Measurements from ENCODE around the gene COBLL1. TPM values are rescaled to one million over a fixed set of nuclear protein-coding genes. Genes with fewer than 3 reads are reported as not detected.

The COBLL1 gene
- total RNA-seq, 2 donors from 2014 or later = 20.7 to 23.9 TPM

DNA sequence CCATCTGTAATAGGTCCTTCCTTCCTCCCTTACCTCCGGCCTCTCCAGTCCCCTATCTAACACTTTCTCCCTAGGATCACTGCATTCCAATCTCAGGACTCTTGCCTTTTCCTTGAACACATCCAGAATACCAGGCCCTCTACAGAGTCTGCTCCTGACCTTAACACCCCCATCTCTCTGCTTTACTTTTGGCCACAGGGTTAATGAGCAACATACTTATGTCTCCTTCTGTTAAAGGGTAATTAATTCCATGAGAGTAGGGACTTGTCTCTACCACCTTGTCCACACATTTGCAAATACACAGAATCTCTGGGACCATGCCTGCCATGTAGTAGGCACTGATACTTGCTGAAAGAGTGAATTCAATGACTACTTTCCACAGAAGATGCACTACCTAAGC is 94.9 kb downstream of the COBLL1 start:
- TF ChIP-seq, protein P1, sequence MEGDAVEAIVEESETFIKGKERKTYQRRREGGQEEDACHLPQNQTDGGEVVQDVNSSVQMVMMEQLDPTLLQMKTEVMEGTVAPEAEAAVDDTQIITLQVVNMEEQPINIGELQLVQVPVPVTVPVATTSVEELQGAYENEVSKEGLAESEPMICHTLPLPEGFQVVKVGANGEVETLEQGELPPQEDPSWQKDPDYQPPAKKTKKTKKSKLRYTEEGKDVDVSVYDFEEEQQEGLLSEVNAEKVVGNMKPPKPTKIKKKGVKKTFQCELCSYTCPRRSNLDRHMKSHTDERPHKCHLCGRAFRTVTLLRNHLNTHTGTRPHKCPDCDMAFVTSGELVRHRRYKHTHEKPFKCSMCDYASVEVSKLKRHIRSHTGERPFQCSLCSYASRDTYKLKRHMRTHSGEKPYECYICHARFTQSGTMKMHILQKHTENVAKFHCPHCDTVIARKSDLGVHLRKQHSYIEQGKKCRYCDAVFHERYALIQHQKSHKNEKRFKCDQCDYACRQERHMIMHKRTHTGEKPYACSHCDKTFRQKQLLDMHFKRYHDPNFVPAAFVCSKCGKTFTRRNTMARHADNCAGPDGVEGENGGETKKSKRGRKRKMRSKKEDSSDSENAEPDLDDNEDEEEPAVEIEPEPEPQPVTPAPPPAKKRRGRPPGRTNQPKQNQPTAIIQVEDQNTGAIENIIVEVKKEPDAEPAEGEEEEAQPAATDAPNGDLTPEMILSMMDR (IDR thresholded peaks at IDR 0.05) = no peak
- Histone ChIP-seq H3K9me3 (no peaks in the 10 kb centered on the region), H3K27ac (no peak overlapping the region), H3K27me3 (no peaks in the 10 kb centered on the region), H3K36me3 (no peaks in the 10 kb centered on the region), H3K9ac (ENCODE audit: low read depth in 2 of 2, low read length in 2 of 2) (no peak overlapping the region), H3K4me3 (no peak overlapping the region), H3K4me1 (no peaks in the 10 kb centered on the region)
- no peak for DNase-seq
- intact Hi-C loops (cut with DNase I) = no loop called here

DNA sequence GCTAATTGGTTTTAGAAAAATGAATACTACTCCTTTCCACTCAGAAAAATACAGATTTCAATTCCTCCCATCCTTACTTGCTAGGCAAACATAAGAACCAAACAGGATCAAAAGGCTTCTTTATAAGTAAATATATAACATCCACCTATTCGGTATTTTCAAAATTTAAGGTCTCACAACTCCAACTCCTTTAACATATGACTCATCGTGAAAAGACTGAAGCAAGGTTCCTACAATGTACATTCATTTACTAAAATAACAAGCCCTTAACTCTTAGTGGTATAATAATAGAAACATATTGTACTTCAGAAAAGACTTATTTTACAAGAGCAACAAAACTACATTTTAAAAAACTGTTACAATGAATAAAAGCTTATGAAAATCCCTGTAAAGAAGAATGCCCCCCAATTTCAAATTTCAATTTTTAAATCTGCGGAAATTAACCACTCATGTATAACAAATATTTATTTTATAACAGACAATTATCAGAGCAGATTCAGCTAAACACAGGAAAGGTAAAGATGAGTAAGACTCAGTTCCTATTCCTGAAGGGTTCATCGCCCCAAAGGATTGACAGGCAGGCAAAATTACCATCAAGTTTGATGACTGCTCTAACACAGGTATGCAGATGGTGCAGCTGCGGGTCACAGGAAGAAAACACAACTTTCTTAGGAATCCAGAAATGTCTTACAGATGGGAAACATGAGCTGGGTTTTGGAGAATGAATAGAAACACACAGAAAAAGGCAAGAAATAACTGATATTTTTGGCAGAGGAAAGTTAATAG is 96.4 kb downstream of the COBLL1 start:
- TF ChIP-seq, protein P1 (IDR thresholded peaks at IDR 0.05) = no peak

DNA sequence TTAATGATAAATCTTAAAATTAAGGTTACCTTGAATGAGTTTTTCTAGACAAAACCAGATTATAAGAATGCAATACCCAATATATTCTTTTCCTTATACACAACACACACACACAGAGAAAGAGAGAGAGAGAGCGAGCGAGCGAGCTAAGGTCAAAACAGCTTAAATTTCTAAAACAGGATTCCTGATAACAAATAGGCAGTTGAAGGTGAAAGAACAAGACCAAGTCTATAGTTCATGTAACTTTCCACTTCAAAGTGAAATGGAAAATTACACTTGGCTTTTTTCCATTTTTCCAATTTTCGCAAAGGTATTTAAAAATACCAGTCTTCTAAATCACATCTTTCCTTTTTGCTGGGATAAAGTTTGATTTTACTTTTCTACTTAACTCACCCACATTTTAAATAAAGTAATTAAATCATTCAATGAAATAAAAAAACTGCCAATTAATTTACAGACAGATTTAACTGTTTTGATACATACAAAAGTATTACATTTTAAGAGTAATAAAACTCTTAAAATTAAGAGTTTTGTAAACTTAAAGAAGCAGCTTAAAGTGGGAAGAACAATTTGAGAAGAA is 98.8 kb downstream of the COBLL1 start:
- Histone ChIP-seq H3K27me3 (no peaks in the 10 kb centered on the region), H3K27ac (no peak overlapping the region), H3K9me3 (no peaks in the 10 kb centered on the region), H3K4me1 (no peaks in the 10 kb centered on the region), H3K9ac (ENCODE audit: low read depth in 2 of 2, low read length in 2 of 2) (no peak overlapping the region), H3K36me3 (no peaks in the 10 kb centered on the region), H3K4me3 (no peak overlapping the region)
- TF ChIP-seq, protein P1 (IDR thresholded peaks at IDR 0.05) = no peak
- intact Hi-C loops (cut with DNase I) = no loop called here
- DNase-seq = no peak

More for the DNA sequence above, 96.4 kb downstream of the COBLL1 start:
- intact Hi-C loops (cut with DNase I) = no loop called here
- no peak overlapping the region for H3K4me3 ChIP-seq
- DNase-seq = no peak
- H3K27ac ChIP-seq = no peak overlapping the region
- no peak overlapping the region for H3K9ac ChIP-seq (ENCODE audit: low read depth in 2 of 2, low read length in 2 of 2)
- H3K4me1 ChIP-seq = no peaks in the 10 kb centered on the region
- H3K36me3 ChIP-seq = no peaks in the 10 kb centered on the region
- H3K9me3 ChIP-seq = no peaks in the 10 kb centered on the region
- no peaks in the 10 kb centered on the region for H3K27me3 ChIP-seq

DNA sequence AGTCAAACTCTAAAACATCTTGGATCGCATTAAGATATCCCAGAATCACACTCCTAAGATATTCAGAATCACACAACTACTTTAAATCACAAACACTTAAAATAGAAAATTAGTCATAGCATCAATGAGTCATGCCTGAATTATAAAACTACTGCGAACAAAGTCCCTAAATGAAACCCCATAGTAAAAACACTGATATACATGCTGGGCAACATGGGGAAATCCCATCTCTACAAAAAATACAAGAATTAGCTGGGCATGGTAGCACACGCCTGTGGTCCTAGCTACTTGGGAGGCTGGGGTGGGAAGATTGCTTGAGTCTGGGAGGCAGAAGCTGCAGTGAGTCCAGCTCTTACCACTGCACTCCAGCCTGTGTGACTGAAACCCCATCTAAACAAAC is 101.7 kb downstream of the COBLL1 start:
- Histone ChIP-seq H3K36me3 (no peaks in the 10 kb centered on the region), H3K9me3 (no peaks in the 10 kb centered on the region), H3K9ac (ENCODE audit: low read depth in 2 of 2, low read length in 2 of 2) (no peak overlapping the region), H3K27me3 (no peaks in the 10 kb centered on the region), H3K27ac (no peak overlapping the region), H3K4me3 (no peak overlapping the region), H3K4me1 (peaks cover 5% of the 10 kb centered on the region)
- TF ChIP-seq, protein P1 (IDR thresholded peaks at IDR 0.05) = no peak
- no peak for DNase-seq
- intact Hi-C loops (cut with DNase I) = loop anchor here (2.0 to 5.0 kb wide), 2 partner anchors 102 to 175 kb away; partner anchors contain the start of gene COBLL1

DNA sequence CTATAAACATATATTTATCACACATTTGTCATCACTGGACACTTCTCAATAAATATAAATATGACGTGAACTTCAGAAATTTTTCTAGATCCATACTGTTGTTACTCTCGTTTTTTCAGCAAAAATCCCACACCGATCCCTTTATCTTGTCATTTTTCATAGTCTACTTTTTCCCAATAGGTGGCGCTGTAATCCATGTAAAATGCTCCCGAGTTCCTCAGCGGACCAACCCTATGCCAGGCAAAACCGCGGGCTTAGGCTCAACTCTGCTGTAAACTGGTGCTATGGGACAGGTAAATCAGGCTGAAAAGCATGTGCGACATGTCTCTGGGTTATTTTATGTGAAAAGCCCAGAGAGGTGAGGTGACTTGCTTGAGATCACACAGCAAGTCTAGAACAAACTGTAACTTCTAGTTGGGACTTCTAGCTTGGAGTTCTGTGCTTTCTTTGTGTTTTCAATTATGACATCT is 104.0 kb downstream of the COBLL1 start:
- H3K4me1 ChIP-seq = peaks cover 5% of the 10 kb centered on the region
- H3K9me3 ChIP-seq = no peaks in the 10 kb centered on the region
- H3K27ac ChIP-seq = no peak overlapping the region
- H3K27me3 ChIP-seq = no peaks in the 10 kb centered on the region
- no peak overlapping the region for H3K4me3 ChIP-seq
- intact Hi-C loops (cut with DNase I) = loop anchor here (2.0 to 5.0 kb wide), 2 partner anchors 105 to 177 kb away; partner anchors contain the start of gene COBLL1
- H3K36me3 ChIP-seq = no peaks in the 10 kb centered on the region
- no peak overlapping the region for H3K9ac ChIP-seq (ENCODE audit: low read depth in 2 of 2, low read length in 2 of 2)
- peak; percentile 64 for DNase-seq
- TF ChIP-seq, protein P1 (IDR thresholded peaks at IDR 0.05) = peak; percentile 57

All from colonic mucosa (tissue), 4 donors.